Measurements from ENCODE around the gene RNF111.

RNF111 gene

GRCh38 chr15:59001946-59002345, 14.5 kb downstream of the RNF111 start:
- DNase-seq, result no peak

- no peak for DNase-seq
Measured at GRCh38 chr15:59002418-59002859, 15.0 kb downstream of the RNF111 start.

GRCh38 chr15:59005579-59005978, 18.1 kb downstream of the RNF111 start:
- no peak for DNase-seq

- no peak for DNase-seq
Measured at GRCh38 chr15:59008086-59008485, 20.6 kb downstream of the RNF111 start.

GRCh38 chr15:59011262-59011952, 23.9 kb downstream of the RNF111 start:
- DNase-seq, result no peak

- DNase-seq, result no peak
Measured at GRCh38 chr15:59013246-59013873, 25.9 kb downstream of the RNF111 start.

GRCh38 chr15:59014068-59014467, 26.6 kb downstream of the RNF111 start:
- no peak for DNase-seq

- DNase-seq, result no peak
Measured at GRCh38 chr15:59017449-59017848, 30.0 kb downstream of the RNF111 start.

- no peak for DNase-seq
Measured at GRCh38 chr15:59018833-59019232, 31.4 kb downstream of the RNF111 start.

- no peak for DNase-seq
Measured at GRCh38 chr15:59020322-59020721, 32.9 kb downstream of the RNF111 start.

GRCh38 chr15:59022188-59022587, 34.7 kb downstream of the RNF111 start:
- DNase-seq, result no peak

- DNase-seq, result no peak
Measured at GRCh38 chr15:59026207-59026606, 38.7 kb downstream of the RNF111 start.

GRCh38 chr15:59028387-59028955, 41.0 kb downstream of the RNF111 start:
- no peak for DNase-seq

- DNase-seq, result no peak
Measured at GRCh38 chr15:59029554-59029953, 42.1 kb downstream of the RNF111 start.

GRCh38 chr15:59035201-59035600, 47.7 kb downstream of the RNF111 start:
- no peak for DNase-seq

GRCh38 chr15:59039225-59039624, 51.8 kb downstream of the RNF111 start:
- no peak for DNase-seq

GRCh38 chr15:59042041-59042440, 54.6 kb downstream of the RNF111 start:
- DNase-seq, result no peak

GRCh38 chr15:59048897-59049296, 61.4 kb downstream of the RNF111 start:
- DNase-seq, result no peak

GRCh38 chr15:59051873-59052861, 64.7 kb downstream of the RNF111 start:
- no peak for DNase-seq

GRCh38 chr15:59052915-59053407, 65.5 kb downstream of the RNF111 start:
- DNase-seq, result no peak

GRCh38 chr15:59053482-59053881, 66.0 kb downstream of the RNF111 start:
- no peak for DNase-seq

GRCh38 chr15:59059076-59059597, 71.7 kb downstream of the RNF111 start:
- DNase-seq, result no peak

GRCh38 chr15:59060348-59060747, 72.9 kb downstream of the RNF111 start:
- no peak for DNase-seq
